ENCODE data around the gene ZNF841. TPM values are rescaled to one million over a fixed set of nuclear protein-coding genes. Genes with fewer than 3 reads are reported as not detected.

Gene ZNF841
- total and polyA plus RNA-seq, 2 of the 8 experiments (the other 6 are each of a cell fraction or from before 2014, with no cell fraction given): 4.1 to 17.9 TPM

GRCh38 chr19:52070496-52070895 is 25.1 kb downstream of the ZNF841 start:
- H2BK5ac ChIP-seq (ENCODE audit: low read depth, low read length): no peak overlapping the region
- no peak overlapping the region for H2BK20ac ChIP-seq (ENCODE audit: low read length)
- FAIRE-seq: no peak
- H3K4me1 ChIP-seq (replicated peaks in 1 of 4; ENCODE audit: control insufficient read depth in 3 of 4, insufficient read depth in 4 of 4, low read length in 3 of 4): no peaks in the 10 kb centered on the region
- no peak overlapping the region for H3K4me3 ChIP-seq (ENCODE audit: extremely low read depth in 1 of 4, insufficient read depth in 2 of 4, low read depth in 3 of 4, low read length in 4 of 4)
- no peak overlapping the region for H3K4ac ChIP-seq (replicated peaks; ENCODE audit: insufficient read length, low read depth, low read length)
- no peaks in the 10 kb centered on the region; the same call in 1 of the 2 replicates for H3K79me1 ChIP-seq (ENCODE audit: low read depth, low read length)
- no peak overlapping the region for H3K27ac ChIP-seq (ENCODE audit: low read depth, low read length)
- ChIA-PET POLR2A (ENCODE audit: partially characterized antibody) (interaction anchor here (2.0 kb wide), 1 partner anchor 22 kb away, joined by 4 read pairs; the partner anchor contains the start of gene ZNF432), CTCF (ENCODE audit: partially characterized antibody) (no interaction called here)
- peaks cover 43 to 51% of the 10 kb centered on the region in 2 experiments for H3K9me3 ChIP-seq (ENCODE audit: insufficient read depth in 2 of 2, low read depth in 1 of 2, low read length in 1 of 2)
- no peaks in the 10 kb centered on the region for H4K20me1 ChIP-seq (replicated peaks in 1 of 2; ENCODE audit: control insufficient read depth in 1 of 2, insufficient read depth in 2 of 2, low read length in 2 of 2)
- no peak overlapping the region for H4K8ac ChIP-seq (ENCODE audit: extremely low read depth, insufficient read depth, low read length)
- no peak overlapping the region for H2BK12ac ChIP-seq (ENCODE audit: low read depth, low read length)
- H2AFZ ChIP-seq (ENCODE audit: low read length): no peak overlapping the region
- no peak overlapping the region for H3K56ac ChIP-seq (replicated peaks; ENCODE audit: insufficient read length, low read depth, low read length)
- H3K27me3 ChIP-seq (replicated peaks in 1 of 4; ENCODE audit: control insufficient read depth in 3 of 4, extremely low read depth in 1 of 4, insufficient read depth in 3 of 4, low read length in 3 of 4): no peaks in the 10 kb centered on the region
- no peak overlapping the region for H2BK120ac ChIP-seq (replicated peaks; ENCODE audit: low read depth, low read length)
- WGBS, 2 experiments (ENCODE audit: extremely low coverage in 1 of 2, insufficient coverage in 1 of 2, insufficient read length in 1 of 2, insufficient replicate concordance in 2 of 2, low coverage in 1 of 2, low lambda C conversion rate in 2 of 2, missing lambda C conversion rate in 1 of 2): 96% methylated on average over 5 of the region's 5 CpGs; no CpG with 5 or more reads in 1 of the 2 experiments
- H3K23me2 ChIP-seq (ENCODE audit: low read depth, low read length): no peaks in the 10 kb centered on the region
- H2BK15ac ChIP-seq (ENCODE audit: low read length): no peak overlapping the region
- H3K4me2 ChIP-seq (ENCODE audit: insufficient read depth in 1 of 2, low read depth in 2 of 2, low read length in 2 of 2): no peak overlapping the region
- H3K18ac ChIP-seq (ENCODE audit: extremely low read depth, low read length): no peak overlapping the region
- H4K5ac ChIP-seq (ENCODE audit: insufficient read length, low read depth, low read length): no peak overlapping the region
- H3K9ac ChIP-seq (replicated peaks in 1 of 4; ENCODE audit: extremely low read depth in 1 of 4, low read depth in 3 of 4, low read length in 3 of 4): no peak overlapping the region
- H3K23ac ChIP-seq (ENCODE audit: insufficient read length): no peak overlapping the region
- H4K91ac ChIP-seq (replicated peaks; ENCODE audit: insufficient read length, low read length): no peak overlapping the region
- H2AK5ac ChIP-seq (ENCODE audit: low read depth, low read length): no peak overlapping the region
- H3K14ac ChIP-seq (ENCODE audit: insufficient read length): no peak overlapping the region
- no peaks in the 10 kb centered on the region for H3K79me2 ChIP-seq (ENCODE audit: control insufficient read depth in 1 of 2, insufficient read depth in 2 of 2, low read length in 2 of 2)
- no peak for TF ChIP-seq ZNF274 (IDR thresholded peaks at IDR 0.05; ENCODE audit: borderline replicate concordance, extremely low read depth, low read length)
- no peak for TF ChIP-seq SP4 (IDR thresholded peaks at IDR 0.05; ENCODE audit: low read length)
- no peak for TF ChIP-seq ATF3 (IDR thresholded peaks at IDR 0.05; ENCODE audit: insufficient read depth, low read depth, low read length)
- TF ChIP-seq, protein P1, sequence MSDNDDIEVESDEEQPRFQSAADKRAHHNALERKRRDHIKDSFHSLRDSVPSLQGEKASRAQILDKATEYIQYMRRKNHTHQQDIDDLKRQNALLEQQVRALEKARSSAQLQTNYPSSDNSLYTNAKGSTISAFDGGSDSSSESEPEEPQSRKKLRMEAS (IDR thresholded peaks at IDR 0.05): no peak
- TF ChIP-seq SAP30 (IDR thresholded peaks at IDR 0.05; ENCODE audit: insufficient read depth, insufficient replicate concordance, low read length): no peak
- no peak for TF ChIP-seq RAD21 (IDR thresholded peaks at IDR 0.05 in 1 of 2, conservative IDR thresholded peaks at IDR 0.05 in 1 of 2; ENCODE audit: low read depth in 2 of 2, low read length in 2 of 2)
- no peak for TF ChIP-seq SUZ12 (IDR thresholded peaks at IDR 0.05; ENCODE audit: low read length)
- no peak for TF ChIP-seq EZH2 (IDR thresholded peaks at IDR 0.05; ENCODE audit: low read depth, low read length, severe bottlenecking)
- TF ChIP-seq BRCA1 (IDR thresholded peaks at IDR 0.05; ENCODE audit: low read depth, low read length): no peak
- TF ChIP-seq RFX5 (IDR thresholded peaks at IDR 0.05; ENCODE audit: borderline replicate concordance, low read depth, low read length): no peak
- TF ChIP-seq BACH1 (IDR thresholded peaks at IDR 0.05; ENCODE audit: low read length): no peak
- DNase-seq (ENCODE audit: low read depth in 1 of 2, low spot score in 2 of 2): no peak
- peaks cover 6 to 66% (median 39%) of the 10 kb centered on the region in 4 experiments for H3K36me3 ChIP-seq (ENCODE audit: control insufficient read depth in 2 of 4, insufficient read depth in 4 of 4, low read length in 3 of 4)

Measured in H1 (cell line).